ENCODE data around the gene PCSK5.

Gene PCSK5

GRCh38 chr9:76020652-76021051, 130.2 kb downstream of the PCSK5 start:
- POLR2A ChIA-PET: no interaction called here
- no peak overlapping the region for H3K4me3 ChIP-seq (ENCODE audit: low read depth, low read length)
- CTCF ChIA-PET: no interaction called here
- no peak for DNase-seq (ENCODE audit: low read depth, low spot score)
- TF ChIP-seq CTCF (IDR thresholded peaks at IDR 0.05; ENCODE audit: insufficient read depth, low read length, missing control alignments): no peak

- ChIA-PET CTCF (no interaction called here), POLR2A (no interaction called here)
- no peak overlapping the region for H3K4me3 ChIP-seq (ENCODE audit: low read depth, low read length)
- no peak for DNase-seq (ENCODE audit: low read depth, low spot score)
- TF ChIP-seq CTCF (IDR thresholded peaks at IDR 0.05; ENCODE audit: insufficient read depth, low read length, missing control alignments): no peak
Observed at GRCh38 chr9:76022317-76022716, 131.8 kb downstream of the PCSK5 start.

GRCh38 chr9:76023715-76024195, 133.3 kb downstream of the PCSK5 start:
- ChIA-PET POLR2A (no interaction called here), CTCF (no interaction called here)
- no peak for TF ChIP-seq CTCF (IDR thresholded peaks at IDR 0.05; ENCODE audit: insufficient read depth, low read length, missing control alignments)
- no peak for DNase-seq (ENCODE audit: low read depth, low spot score)
- no peak overlapping the region for H3K4me3 ChIP-seq (ENCODE audit: low read depth, low read length)

- no peak overlapping the region for H3K4me3 ChIP-seq (ENCODE audit: low read depth, low read length)
- TF ChIP-seq CTCF (IDR thresholded peaks at IDR 0.05; ENCODE audit: insufficient read depth, low read length, missing control alignments): no peak
- no peak for DNase-seq (ENCODE audit: low read depth, low spot score)
- ChIA-PET POLR2A (no interaction called here), CTCF (no interaction called here)
Observed at GRCh38 chr9:76025286-76025685, 134.8 kb downstream of the PCSK5 start.

- ChIA-PET CTCF (no interaction called here), POLR2A (no interaction called here)
- no peak for TF ChIP-seq CTCF (IDR thresholded peaks at IDR 0.05; ENCODE audit: insufficient read depth, low read length, missing control alignments)
Observed at GRCh38 chr9:76026796-76027195, 136.3 kb downstream of the PCSK5 start.

GRCh38 chr9:76027416-76027815, 136.9 kb downstream of the PCSK5 start:
- H3K4me3 ChIP-seq (ENCODE audit: low read depth, low read length): no peak overlapping the region
- no peak for DNase-seq (ENCODE audit: low read depth, low spot score)
- ChIA-PET CTCF (no interaction called here), POLR2A (no interaction called here)
- no peak for TF ChIP-seq CTCF (IDR thresholded peaks at IDR 0.05; ENCODE audit: insufficient read depth, low read length, missing control alignments)

More at GRCh38 chr9:76026796-76027195, 136.3 kb downstream of the PCSK5 start:
- no peak overlapping the region for H3K4me3 ChIP-seq (ENCODE audit: low read depth, low read length)
- no peak for DNase-seq (ENCODE audit: low read depth, low spot score)

Measured in AG04449 (cell line).